ENCODE results near the gene POP7. TPM values are rescaled to one million over a fixed set of nuclear protein-coding genes. Genes with fewer than 3 reads are reported as not detected.

The POP7 gene
- total and polyA plus RNA-seq, 2 of the 4 experiments (the other 2 are of a cell fraction) = 14.9 to 38.0 TPM

DNA sequence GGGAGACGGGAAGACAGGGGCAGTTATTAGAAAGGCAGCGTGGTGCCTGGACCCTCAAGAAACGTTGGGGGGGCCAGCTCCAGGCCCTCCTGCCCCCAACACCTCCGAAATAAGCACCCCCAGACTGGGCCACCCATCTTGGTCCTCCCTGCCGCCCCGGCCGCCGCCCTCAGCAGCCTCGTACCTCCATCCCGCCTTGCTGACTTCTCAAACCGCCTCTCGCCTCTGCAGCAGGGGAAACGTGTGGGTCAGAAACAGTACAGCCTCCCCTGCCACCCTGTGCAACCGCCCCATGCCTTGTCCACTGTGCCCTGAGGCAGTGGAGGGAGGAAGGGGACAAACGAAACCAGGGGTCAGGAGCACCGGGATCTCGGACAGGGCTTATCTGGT is 19.1 kb upstream of the POP7 start:
- no peak overlapping the region for H2AK5ac ChIP-seq (ENCODE audit: low read depth, low read length)
- H2BK20ac ChIP-seq (ENCODE audit: low read depth, low read length) = no peak overlapping the region
- H3K36me3 ChIP-seq (ENCODE audit: control insufficient read depth, insufficient read depth, low read length) = peaks cover 68% of the 10 kb centered on the region
- H3K9me3 ChIP-seq (ENCODE audit: control insufficient read depth, insufficient read depth, low read length) = no peaks in the 10 kb centered on the region
- no peaks in the 10 kb centered on the region for H3K9me1 ChIP-seq (ENCODE audit: insufficient read depth, low read length)
- H3K27ac ChIP-seq (ENCODE audit: insufficient read depth, low read length) = no peak overlapping the region
- H4K5ac ChIP-seq (ENCODE audit: low read depth, low read length) = no peak overlapping the region
- POLR2A ChIA-PET (ENCODE audit: unreplicated experiment) = no interaction called here
- no peak overlapping the region for H2AFZ ChIP-seq (replicated peaks; ENCODE audit: low read length, poor library complexity)
- ATAC-seq (ENCODE audit: low read depth) (no peak), DNase-seq (no peak)
- H3K27me3 ChIP-seq (ENCODE audit: control insufficient read depth, insufficient read depth, low read length) = no peaks in the 10 kb centered on the region
- H3K9ac ChIP-seq (ENCODE audit: low read depth, low read length) = no peak overlapping the region
- no peak overlapping the region for H2AK9ac ChIP-seq (replicated peaks; ENCODE audit: low read depth, low read length, poor library complexity)
- H4K8ac ChIP-seq (ENCODE audit: low read depth in 2 of 2, low read length in 2 of 2) = no peak overlapping the region
- no peak overlapping the region for H3K18ac ChIP-seq (ENCODE audit: low read depth, low read length)
- peaks cover 53% of the 10 kb centered on the region for H4K20me1 ChIP-seq (ENCODE audit: insufficient read depth, low read length)
- WGBS, 2 experiments (ENCODE audit: extremely low coverage in 2 of 2, insufficient read length in 1 of 2) = 78% methylated on average over 4 of the region's 17 CpGs; no CpG with 5 or more reads in 1 of the 2 experiments
- H2BK5ac ChIP-seq (ENCODE audit: low read depth, low read length, poor library complexity, severe bottlenecking) = no peak overlapping the region
- H2BK15ac ChIP-seq (ENCODE audit: low read depth, low read length) = no peak overlapping the region
- H3K4ac ChIP-seq (ENCODE audit: low read depth, low read length) = no peak overlapping the region
- dilution Hi-C loops (cut with HindIII; ENCODE audit: low sequenced_read_pairs, unreplicated experiment) (no loop called here), intact Hi-C loops (cut with micrococcal nuclease) (no loop called here), in situ Hi-C loops (cut with MboI; ENCODE audit: low sequenced_read_pairs) (no loop called here)
- H3K79me1 ChIP-seq (ENCODE audit: low read depth in 1 of 2, low read length in 2 of 2) = peaks cover 13 to 39% of the 10 kb centered on the region in 2 experiments
- no peak overlapping the region for H4K91ac ChIP-seq (ENCODE audit: insufficient read depth, low read depth, low read length)
- H3K4me1 ChIP-seq (ENCODE audit: control insufficient read depth, insufficient read depth, low read length) = peaks cover 12% of the 10 kb centered on the region
- CTCF ChIA-PET = no interaction called here
- no peak overlapping the region for H3K23ac ChIP-seq (ENCODE audit: low read depth, low read length)
- no peak overlapping the region for H3K4me3 ChIP-seq (ENCODE audit: insufficient read depth, low read depth, low read length)
- H3K56ac ChIP-seq (ENCODE audit: extremely low read depth, insufficient read depth, low read length) = no peak overlapping the region
- no TSS peak for BruUV-seq (replicated peaks)
- no peak overlapping the region for H2BK120ac ChIP-seq (ENCODE audit: low read depth, low read length)
- TF ChIP-seq BHLHE40 (IDR thresholded peaks at IDR 0.05; ENCODE audit: low read depth, low read length) (no peak), MAFK (IDR thresholded peaks at IDR 0.05; ENCODE audit: low read depth, low read length) (no peak), RFX5 (IDR thresholded peaks at IDR 0.05; ENCODE audit: low read depth, low read length) (no peak), CEBPB (IDR thresholded peaks at IDR 0.05; ENCODE audit: low read depth, low read length) (no peak), NFE2L2 (IDR thresholded peaks at IDR 0.05; ENCODE audit: low read depth, low read length) (no peak), MAZ (IDR thresholded peaks at IDR 0.05; ENCODE audit: borderline replicate concordance, low read depth, low read length) (no peak), SMC3 (IDR thresholded peaks at IDR 0.05; ENCODE audit: low read depth, low read length) (no peak), FOS (IDR thresholded peaks at IDR 0.05; ENCODE audit: low read depth, low read length) (no peak), CHD1 (IDR thresholded peaks at IDR 0.05; ENCODE audit: low read depth, low read length) (no peak), POLR2A (IDR thresholded peaks at IDR 0.05; ENCODE audit: low read depth, low read length) (no peak), MXI1 (IDR thresholded peaks at IDR 0.05; ENCODE audit: borderline replicate concordance, low read depth, low read length) (no peak)
- TF ChIP-seq, protein P1, sequence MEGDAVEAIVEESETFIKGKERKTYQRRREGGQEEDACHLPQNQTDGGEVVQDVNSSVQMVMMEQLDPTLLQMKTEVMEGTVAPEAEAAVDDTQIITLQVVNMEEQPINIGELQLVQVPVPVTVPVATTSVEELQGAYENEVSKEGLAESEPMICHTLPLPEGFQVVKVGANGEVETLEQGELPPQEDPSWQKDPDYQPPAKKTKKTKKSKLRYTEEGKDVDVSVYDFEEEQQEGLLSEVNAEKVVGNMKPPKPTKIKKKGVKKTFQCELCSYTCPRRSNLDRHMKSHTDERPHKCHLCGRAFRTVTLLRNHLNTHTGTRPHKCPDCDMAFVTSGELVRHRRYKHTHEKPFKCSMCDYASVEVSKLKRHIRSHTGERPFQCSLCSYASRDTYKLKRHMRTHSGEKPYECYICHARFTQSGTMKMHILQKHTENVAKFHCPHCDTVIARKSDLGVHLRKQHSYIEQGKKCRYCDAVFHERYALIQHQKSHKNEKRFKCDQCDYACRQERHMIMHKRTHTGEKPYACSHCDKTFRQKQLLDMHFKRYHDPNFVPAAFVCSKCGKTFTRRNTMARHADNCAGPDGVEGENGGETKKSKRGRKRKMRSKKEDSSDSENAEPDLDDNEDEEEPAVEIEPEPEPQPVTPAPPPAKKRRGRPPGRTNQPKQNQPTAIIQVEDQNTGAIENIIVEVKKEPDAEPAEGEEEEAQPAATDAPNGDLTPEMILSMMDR (conservative IDR thresholded peaks at IDR 0.05; ENCODE audit: low read depth, low read length) = no peak
- TF ChIP-seq, protein P2, sequence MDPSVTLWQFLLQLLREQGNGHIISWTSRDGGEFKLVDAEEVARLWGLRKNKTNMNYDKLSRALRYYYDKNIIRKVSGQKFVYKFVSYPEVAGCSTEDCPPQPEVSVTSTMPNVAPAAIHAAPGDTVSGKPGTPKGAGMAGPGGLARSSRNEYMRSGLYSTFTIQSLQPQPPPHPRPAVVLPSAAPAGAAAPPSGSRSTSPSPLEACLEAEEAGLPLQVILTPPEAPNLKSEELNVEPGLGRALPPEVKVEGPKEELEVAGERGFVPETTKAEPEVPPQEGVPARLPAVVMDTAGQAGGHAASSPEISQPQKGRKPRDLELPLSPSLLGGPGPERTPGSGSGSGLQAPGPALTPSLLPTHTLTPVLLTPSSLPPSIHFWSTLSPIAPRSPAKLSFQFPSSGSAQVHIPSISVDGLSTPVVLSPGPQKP (IDR thresholded peaks at IDR 0.05; ENCODE audit: borderline replicate concordance, low read depth, low read length) = no peak
- H3K14ac ChIP-seq (replicated peaks; ENCODE audit: low read depth, low read length) = no peak overlapping the region
- no peak overlapping the region for H3K4me2 ChIP-seq (ENCODE audit: low read depth, low read length)

Measured in IMR-90 (cell line).